Osteocyte (in vitro differentiated cells): Measurements from ENCODE around the gene RELB. TPM values are rescaled to one million over a fixed set of nuclear protein-coding genes. Genes with fewer than 3 reads are reported as not detected.

Experiments
- DNase-seq: peaks from one replicate; pipeline ENCODE4 v3.0.0; 2021; ENCODE audit warnings: mixed read lengths; ENCODE audit not compliant: unreplicated experiment; ENCODE audit errors: extremely low spot score
- H3K27ac Mint-ChIP-seq: one replicate; pipeline ENCODE4 v1.8.0; 2021; ENCODE audit warnings: mild to moderate bottlenecking, mixed read lengths; ENCODE audit not compliant: unreplicated experiment
- H3K27me3 Mint-ChIP-seq: one replicate; pipeline ENCODE4 v1.8.0; 2021; ENCODE audit warnings: mixed read lengths; ENCODE audit not compliant: unreplicated experiment
- H3K36me3 Mint-ChIP-seq: one replicate; pipeline ENCODE4 v1.8.0; 2021; ENCODE audit warnings: mixed read lengths; ENCODE audit not compliant: unreplicated experiment
- H3K4me1 Mint-ChIP-seq: one replicate; pipeline ENCODE4 v1.8.0; 2021; ENCODE audit warnings: mixed read lengths; ENCODE audit not compliant: unreplicated experiment
- H3K4me3 Mint-ChIP-seq: one replicate; pipeline ENCODE4 v1.8.0; 2021; ENCODE audit warnings: mild to moderate bottlenecking, moderate library complexity, mixed read lengths; ENCODE audit not compliant: unreplicated experiment
- H3K9me3 Mint-ChIP-seq: one replicate; pipeline ENCODE4 v1.8.0; 2021; ENCODE audit warnings: mixed read lengths; ENCODE audit not compliant: unreplicated experiment
- long read RNA-seq: library from polyadenylated mRNA; unstranded; transcript quantifications from one replicate; pipeline ENCODE4 v2.0.0, GENCODE V29; 2021
- total RNA-seq: library from RNA; stranded (reverse); gene quantifications from 2 replicates; pipeline ENCODE4 v1.2.1, GENCODE V29; 2021
- TF ChIP-seq, protein P1 (sequence below): fragments of 200-600 bp; sonication (generic); IDR thresholded peaks from 2 replicates; pipeline ENCODE4 v1.5.0; 2021; ENCODE audit warnings: antibody characterized with exemption, mild to moderate bottlenecking, moderate library complexity

RELB gene, protein sequence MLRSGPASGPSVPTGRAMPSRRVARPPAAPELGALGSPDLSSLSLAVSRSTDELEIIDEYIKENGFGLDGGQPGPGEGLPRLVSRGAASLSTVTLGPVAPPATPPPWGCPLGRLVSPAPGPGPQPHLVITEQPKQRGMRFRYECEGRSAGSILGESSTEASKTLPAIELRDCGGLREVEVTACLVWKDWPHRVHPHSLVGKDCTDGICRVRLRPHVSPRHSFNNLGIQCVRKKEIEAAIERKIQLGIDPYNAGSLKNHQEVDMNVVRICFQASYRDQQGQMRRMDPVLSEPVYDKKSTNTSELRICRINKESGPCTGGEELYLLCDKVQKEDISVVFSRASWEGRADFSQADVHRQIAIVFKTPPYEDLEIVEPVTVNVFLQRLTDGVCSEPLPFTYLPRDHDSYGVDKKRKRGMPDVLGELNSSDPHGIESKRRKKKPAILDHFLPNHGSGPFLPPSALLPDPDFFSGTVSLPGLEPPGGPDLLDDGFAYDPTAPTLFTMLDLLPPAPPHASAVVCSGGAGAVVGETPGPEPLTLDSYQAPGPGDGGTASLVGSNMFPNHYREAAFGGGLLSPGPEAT
- total RNA-seq = 14.3 and 15.1 TPM in 2 replicates
- long read RNA-seq = 0 reads

DNA sequence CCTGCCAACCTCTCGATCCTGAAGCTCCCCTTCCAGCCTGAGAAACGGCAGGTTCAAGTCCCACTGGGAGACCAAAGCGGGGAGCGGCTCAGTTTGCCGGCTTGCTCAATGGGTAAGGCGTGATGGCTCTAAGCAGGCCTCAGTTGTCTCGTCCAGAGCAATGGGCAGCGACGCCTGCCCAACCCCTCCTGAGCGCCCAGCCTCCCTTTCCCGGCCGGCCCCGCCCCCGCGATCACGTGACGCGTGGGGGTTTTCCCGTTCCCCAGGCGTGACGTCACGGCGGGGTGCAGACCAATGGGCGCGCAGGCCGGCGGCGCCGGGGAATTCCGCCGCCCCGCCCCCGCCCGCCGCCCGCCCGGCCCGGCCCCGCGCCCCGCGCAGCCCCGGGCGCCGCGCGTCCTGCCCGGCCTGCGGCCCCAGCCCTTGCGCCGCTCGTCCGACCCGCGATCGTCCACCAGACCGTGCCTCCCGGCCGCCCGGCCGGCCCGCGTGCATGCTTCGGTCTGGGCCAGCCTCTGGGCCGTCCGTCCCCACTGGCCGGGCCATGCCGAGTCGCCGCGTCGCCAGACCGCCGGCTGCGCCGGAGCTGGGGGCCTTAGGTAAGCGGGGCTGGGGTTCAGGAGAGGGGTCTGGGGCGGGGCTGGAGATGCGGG lies at the start of gene RELB:
Gene RELB (plus strand): TSS at position 378 of the 653 bp plus-strand sequence. CDS start 116 bp downstream, at position 494.
- no peaks in the 10 kb centered on the region for H3K27me3 Mint-ChIP-seq
- peak; percentile 99 for DNase-seq
- H3K9me3 Mint-ChIP-seq = no peaks in the 10 kb centered on the region
- peak within 1 kb of the TSS; percentile 99 for H3K27ac Mint-ChIP-seq
- TF ChIP-seq, protein P1, sequence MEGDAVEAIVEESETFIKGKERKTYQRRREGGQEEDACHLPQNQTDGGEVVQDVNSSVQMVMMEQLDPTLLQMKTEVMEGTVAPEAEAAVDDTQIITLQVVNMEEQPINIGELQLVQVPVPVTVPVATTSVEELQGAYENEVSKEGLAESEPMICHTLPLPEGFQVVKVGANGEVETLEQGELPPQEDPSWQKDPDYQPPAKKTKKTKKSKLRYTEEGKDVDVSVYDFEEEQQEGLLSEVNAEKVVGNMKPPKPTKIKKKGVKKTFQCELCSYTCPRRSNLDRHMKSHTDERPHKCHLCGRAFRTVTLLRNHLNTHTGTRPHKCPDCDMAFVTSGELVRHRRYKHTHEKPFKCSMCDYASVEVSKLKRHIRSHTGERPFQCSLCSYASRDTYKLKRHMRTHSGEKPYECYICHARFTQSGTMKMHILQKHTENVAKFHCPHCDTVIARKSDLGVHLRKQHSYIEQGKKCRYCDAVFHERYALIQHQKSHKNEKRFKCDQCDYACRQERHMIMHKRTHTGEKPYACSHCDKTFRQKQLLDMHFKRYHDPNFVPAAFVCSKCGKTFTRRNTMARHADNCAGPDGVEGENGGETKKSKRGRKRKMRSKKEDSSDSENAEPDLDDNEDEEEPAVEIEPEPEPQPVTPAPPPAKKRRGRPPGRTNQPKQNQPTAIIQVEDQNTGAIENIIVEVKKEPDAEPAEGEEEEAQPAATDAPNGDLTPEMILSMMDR = no peak
- no peaks in the 10 kb centered on the region for H3K36me3 Mint-ChIP-seq
- peaks cover 6% of the 10 kb centered on the region for H3K4me1 Mint-ChIP-seq
- H3K4me3 Mint-ChIP-seq = peak within 1 kb of the TSS; percentile 95

DNA sequence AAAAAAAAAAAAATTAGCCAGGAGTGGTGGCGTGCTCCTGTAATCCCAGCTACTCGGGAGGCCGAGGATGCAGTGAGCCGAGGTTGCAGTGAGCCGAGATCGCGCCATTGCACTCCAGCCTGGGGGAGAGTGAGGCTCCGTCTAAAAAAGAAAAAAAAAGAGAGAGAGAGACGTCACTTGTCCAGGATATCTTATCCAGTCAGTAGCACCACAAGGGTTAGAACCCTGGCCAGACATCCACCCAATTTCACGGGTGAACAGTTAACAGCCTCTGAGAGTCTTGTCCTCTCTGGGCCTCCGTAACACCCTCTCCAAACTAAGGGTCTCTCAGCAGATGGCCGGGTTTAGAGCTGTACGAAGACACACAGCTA lies 47.0 kb upstream of the RELB start:
- H3K27me3 Mint-ChIP-seq = no peaks in the 10 kb centered on the region
- H3K27ac Mint-ChIP-seq = peak overlapping the region; percentile 99
- no peaks in the 10 kb centered on the region for H3K9me3 Mint-ChIP-seq
- TF ChIP-seq, protein P1 = no peak
- H3K4me3 Mint-ChIP-seq = peak overlapping the region; percentile 96
- DNase-seq = no peak
- H3K4me1 Mint-ChIP-seq = peaks cover 41% of the 10 kb centered on the region
- H3K36me3 Mint-ChIP-seq = no peaks in the 10 kb centered on the region

DNA sequence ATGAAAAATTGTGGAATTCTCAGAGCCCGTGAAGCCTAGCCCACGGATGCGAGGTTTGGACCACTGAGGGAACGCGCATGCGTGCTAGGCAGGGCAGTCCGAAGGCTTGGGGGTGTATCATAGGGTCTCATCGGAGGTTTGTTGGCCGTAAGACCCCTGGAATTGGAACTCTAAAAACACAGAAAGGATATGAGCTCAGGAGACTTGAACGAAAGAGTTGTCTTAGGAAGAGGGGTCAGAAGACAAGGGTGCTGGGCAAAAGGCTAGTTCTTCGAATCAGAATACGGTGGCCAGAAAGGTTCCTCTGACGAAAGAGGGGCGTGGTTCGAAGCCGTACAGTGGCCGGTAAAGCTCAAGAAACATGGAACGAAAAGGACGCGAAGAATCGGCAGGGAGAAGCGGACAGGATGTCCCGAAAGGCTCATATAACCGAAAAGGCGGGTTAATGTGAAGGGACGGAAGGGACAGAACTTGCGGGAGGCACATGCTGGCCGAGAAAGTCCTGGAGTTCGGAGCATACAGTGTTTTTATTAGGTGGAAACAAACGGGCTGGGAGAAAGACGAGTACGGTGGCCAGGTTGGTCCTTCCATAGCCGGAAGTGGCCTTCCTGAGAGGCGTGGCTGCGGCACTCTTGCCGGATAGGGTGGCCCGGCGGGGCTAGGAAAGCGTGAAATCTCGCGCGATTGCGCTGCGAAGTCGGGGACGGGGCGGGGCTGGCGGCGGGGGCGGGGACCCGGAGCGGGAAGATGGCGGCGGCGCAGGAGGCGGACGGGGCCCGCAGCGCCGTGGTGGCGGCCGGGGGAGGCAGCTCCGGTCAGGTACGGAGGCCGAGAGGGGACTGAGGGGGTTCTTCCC lies 46.4 kb upstream of the RELB start, which contains the start of gene CLPTM1:
Gene CLPTM1 (plus strand): TSS at position 732 of the 856 bp plus-strand sequence. CDS start 16 bp downstream, at position 748.
- Mint-ChIP-seq H3K4me3 (peak within 1 kb of the TSS; percentile 96), H3K27ac (peak within 1 kb of the TSS; percentile 99), H3K36me3 (no peaks in the 10 kb centered on the region), H3K4me1 (peaks cover 41% of the 10 kb centered on the region), H3K27me3 (no peaks in the 10 kb centered on the region), H3K9me3 (no peaks in the 10 kb centered on the region)
- TF ChIP-seq, protein P1 = no peak
- peak; percentile 98 for DNase-seq

DNA sequence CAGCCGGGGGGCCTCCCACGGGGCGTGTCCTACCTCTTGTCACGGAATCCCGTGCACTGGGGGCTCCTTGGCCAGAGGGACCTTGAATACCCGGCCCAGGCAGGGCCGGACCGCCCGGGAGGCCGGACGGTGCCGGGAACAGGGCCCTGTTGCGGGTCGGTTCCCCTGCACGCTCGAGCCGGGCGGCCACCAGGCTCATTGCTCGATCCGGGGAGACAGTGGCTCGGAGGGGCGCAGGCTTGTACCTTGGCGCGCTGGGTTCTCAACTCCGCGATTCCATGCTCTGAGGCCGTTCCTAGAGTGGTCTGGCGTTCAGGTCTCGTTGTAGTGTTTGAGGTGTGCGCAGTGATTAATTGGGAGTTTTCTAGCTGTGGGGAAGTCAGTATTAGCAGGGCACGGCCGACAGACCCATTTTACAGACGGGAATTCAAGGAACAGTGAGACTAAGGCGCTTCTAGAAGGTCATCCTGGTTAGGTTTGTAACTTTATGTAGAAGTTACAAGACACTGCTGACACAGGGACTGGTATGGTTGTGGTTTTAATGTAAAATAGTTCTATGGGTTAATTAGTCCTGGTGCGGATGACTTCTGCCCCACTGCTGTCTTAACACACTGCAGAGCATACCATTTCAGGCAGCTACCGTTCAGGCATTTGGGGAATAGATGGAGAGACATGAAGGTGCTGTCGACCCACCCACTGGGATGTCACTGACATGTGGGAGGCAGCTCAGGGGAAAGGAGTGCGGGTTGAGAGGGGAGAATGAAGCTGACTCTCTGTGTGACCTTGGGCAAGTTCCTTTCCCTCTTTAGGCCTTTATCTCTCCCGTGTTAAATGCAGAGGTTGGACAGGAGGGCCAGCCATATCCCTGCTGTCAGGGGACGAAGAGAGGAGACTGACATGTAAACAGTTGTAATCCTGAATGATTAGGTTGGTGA lies 45.5 kb upstream of the RELB start:
- Mint-ChIP-seq H3K4me3 (peak overlapping the region; percentile 96), H3K27me3 (no peaks in the 10 kb centered on the region), H3K36me3 (no peaks in the 10 kb centered on the region), H3K27ac (peak overlapping the region; percentile 68), H3K4me1 (peaks cover 39% of the 10 kb centered on the region), H3K9me3 (no peaks in the 10 kb centered on the region)
- no peak for DNase-seq
- TF ChIP-seq, protein P1 = no peak
